Spleen (tissue), 7 donors: Measurements from ENCODE around the gene LDLRAD2.

Experiments used
- CTCF ChIP-seq, 11 experiments: fragments of 200-600 bp in 7 of 11; fragments of 450-650 bp in 4 of 11; sonication (generic) in 4 of 11; IDR thresholded peaks in 8 of 11; conservative IDR thresholded peaks in 3 of 11; 1 replicate in 7 of 11; 2 replicates in 4 of 11; pipeline versions ENCODE4 v1.4.0 to v1.8.0; 2016 to 2021; ENCODE audit warnings: antibody characterized with exemption in 11 of 11, inconsistent platforms in 4 of 11, mild to moderate bottlenecking in 1 of 11
- POLR2A ChIP-seq, 3 donors: fragments of 450-650 bp; IDR thresholded peaks; one replicate each; pipeline ENCODE4 v1.5.1; 2017; ENCODE audit warnings: antibody characterized with exemption in 3 of 3, mild to moderate bottlenecking in 1 of 3
- donor health status: DM: no; HTN: no; CAD: no; lungs with moderate emphysema.
- donor health status: DM: no; HTN: no; CAD: no.
- donor health status: DM: no; HTN: no; CAD: no.

DNA sequence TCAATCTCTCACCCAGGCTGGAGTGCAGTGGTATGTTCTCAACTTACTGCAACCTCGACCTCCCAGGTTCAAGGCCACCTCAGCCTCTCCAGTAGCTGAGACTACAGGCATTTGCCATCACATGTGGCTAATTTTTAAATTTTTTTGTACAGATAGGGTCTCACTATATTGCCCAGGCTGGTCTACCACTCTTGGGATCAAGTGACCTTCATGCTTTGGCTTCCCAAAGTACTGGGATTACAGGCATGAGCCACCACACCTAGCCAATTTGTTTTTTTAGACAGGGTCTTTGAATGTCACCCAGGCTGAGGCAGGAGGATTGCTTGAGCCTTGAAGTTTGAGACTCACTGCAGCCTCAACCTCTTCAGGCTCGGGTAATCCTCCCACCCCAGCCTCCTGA lies 19.0 kb upstream of the LDLRAD2 start:
- TF ChIP-seq CTCF (IDR thresholded peaks at IDR 0.05 in 8 of 11, conservative IDR thresholded peaks at IDR 0.05 in 3 of 11) (no peak), POLR2A (IDR thresholded peaks at IDR 0.05) (no peak)
